Ovary (tissue), 3 donors: ENCODE measurements around the gene RPS24.

ENCODE experiments used
- EP300 ChIP-seq: sonication (generic); formaldehyde crosslinking; IDR thresholded peaks from one replicate; pipeline ENCODE4 v1.6.1; 2017; ENCODE audit warnings: antibody characterized with exemption
- POLR2A ChIP-seq: fragments of 450-650 bp; IDR thresholded peaks from one replicate; pipeline ENCODE4 v1.6.1; 2017; ENCODE audit warnings: antibody characterized with exemption, mild to moderate bottlenecking, moderate library complexity
- TF ChIP-seq, protein P1 (sequence below), 3 donors: fragments of 450-650 bp in 2 of 3; fragments of 200-600 bp in 1 of 3; IDR thresholded peaks; one replicate each; pipeline versions ENCODE4 v1.5.1 to v1.8.0; 2016 to 2022; ENCODE audit warnings: antibody characterized with exemption in 3 of 3, mild to moderate bottlenecking in 1 of 3
- donor health status: DM: no; HTN: no; CAD: no.

DNA sequence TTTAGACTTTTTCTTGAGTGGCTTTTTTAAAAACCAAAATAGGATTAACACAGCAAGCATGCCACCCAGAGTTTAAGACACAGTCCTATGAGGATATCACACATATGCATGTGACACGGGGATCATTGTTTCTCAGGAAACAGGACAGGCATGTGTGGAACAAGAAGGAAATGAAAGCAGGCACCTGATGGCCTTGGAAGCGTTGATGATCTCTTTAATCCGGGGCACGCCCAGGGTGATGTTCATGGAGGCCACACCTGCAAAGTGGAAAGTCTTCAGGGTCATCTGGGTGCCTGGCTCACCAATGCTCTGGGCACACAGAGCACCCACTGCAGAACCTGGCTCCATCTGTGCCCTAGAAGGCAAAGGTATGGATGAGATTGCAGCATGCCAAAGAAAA is 48.7 kb upstream of the RPS24 start:
- TF ChIP-seq, protein P1, sequence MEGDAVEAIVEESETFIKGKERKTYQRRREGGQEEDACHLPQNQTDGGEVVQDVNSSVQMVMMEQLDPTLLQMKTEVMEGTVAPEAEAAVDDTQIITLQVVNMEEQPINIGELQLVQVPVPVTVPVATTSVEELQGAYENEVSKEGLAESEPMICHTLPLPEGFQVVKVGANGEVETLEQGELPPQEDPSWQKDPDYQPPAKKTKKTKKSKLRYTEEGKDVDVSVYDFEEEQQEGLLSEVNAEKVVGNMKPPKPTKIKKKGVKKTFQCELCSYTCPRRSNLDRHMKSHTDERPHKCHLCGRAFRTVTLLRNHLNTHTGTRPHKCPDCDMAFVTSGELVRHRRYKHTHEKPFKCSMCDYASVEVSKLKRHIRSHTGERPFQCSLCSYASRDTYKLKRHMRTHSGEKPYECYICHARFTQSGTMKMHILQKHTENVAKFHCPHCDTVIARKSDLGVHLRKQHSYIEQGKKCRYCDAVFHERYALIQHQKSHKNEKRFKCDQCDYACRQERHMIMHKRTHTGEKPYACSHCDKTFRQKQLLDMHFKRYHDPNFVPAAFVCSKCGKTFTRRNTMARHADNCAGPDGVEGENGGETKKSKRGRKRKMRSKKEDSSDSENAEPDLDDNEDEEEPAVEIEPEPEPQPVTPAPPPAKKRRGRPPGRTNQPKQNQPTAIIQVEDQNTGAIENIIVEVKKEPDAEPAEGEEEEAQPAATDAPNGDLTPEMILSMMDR (IDR thresholded peaks at IDR 0.05): no peak
- TF ChIP-seq POLR2A: no peak
- TF ChIP-seq EP300: no peak
